Skin epidermis (tissue), 12 donors: ENCODE measurements around the gene SIGLEC5.
A peak's percentile ranks its signal among the peaks of the same experiment; 100 is the strongest.
"Not testable (repeated sequence)": the region's sequence is repeated elsewhere in the genome, so short reads cannot be mapped to it uniquely, and the experiment has no call there.

Source experiments
- H3K27ac ChIP-seq, 21 experiments: fragments of 200-600 bp; sonication (generic) in 11 of 21; one replicate each; pipeline ENCODE4 v1.5.0; 2020; ENCODE audit warnings: mild to moderate bottlenecking in 3 of 21, inconsistent platforms in 2 of 21, moderate library complexity in 2 of 21
- H3K4me3 ChIP-seq, 7 experiments: fragments of 200-600 bp; sonication (generic) in 2 of 7; one replicate each; pipeline ENCODE4 v1.5.0; 2020; ENCODE audit warnings: inconsistent platforms in 2 of 7, mild to moderate bottlenecking in 2 of 7, moderate library complexity in 1 of 7

SIGLEC5 gene

DNA sequence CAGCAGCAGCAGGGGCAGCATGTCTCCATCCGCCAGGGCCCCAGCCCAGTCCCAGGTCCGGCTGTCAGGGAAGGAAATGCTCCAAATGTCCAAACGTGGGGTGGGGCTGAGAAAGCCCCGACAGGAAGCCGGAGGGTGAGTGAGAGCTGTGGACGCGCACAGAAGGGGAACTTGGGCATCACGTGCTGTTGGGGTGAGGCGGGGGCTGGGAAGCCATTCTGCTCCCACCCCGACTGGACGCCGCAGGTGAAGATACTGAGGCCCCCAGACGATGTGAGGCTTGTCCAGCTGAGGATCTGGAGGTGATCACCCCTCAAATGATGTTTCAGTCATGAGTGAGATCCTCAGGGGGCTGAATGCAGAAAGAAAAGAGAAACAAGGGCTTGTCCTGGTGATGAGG, at the start of gene SIGLEC5:
Gene SIGLEC5, minus strand, starts transcription at position 87 of the 400 bp plus-strand sequence. Its CDS starts 66 bp downstream, at position 21.
- H3K27ac ChIP-seq = peak within 1 kb of the TSS in 1 of 21 experiments; percentile 39
- not testable (repeated sequence) for H3K4me3 ChIP-seq

- Histone ChIP-seq H3K27ac (no peak overlapping the region), H3K4me3 (no peak overlapping the region)
Measured at GRCh38 chr19:51676566-51677083, 46.4 kb upstream of the SIGLEC5 start.

GRCh38 chr19:51675911-51676565, 45.8 kb upstream of the SIGLEC5 start:
- not testable (repeated sequence) for H3K27ac ChIP-seq, H3K4me3 ChIP-seq

- H3K4me3 ChIP-seq = no peak overlapping the region
- H3K27ac ChIP-seq = no peak overlapping the region
Measured at GRCh38 chr19:51668216-51668615, 38.0 kb upstream of the SIGLEC5 start.

DNA sequence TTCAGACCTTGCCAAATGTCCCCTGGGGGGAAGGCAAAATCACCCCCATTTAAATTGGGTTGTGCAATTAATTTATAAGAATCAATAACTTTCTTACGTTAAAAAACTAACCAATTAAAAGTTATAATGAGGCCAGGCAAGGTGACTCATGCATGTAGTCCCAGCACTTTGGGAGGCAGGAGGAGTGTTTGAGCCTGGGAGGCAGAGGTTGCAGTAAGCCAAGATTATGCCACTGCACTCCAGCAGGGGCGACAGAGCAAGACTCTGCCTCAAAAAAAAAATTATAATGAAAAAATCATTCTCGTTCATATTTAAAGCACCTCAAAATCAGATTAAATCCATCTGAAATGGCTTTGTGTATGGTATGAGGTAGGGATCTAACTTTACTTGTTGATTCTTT, 34.8 kb upstream of the SIGLEC5 start:
- H3K4me3 ChIP-seq = no peak overlapping the region
- H3K27ac ChIP-seq = no peak overlapping the region

DNA sequence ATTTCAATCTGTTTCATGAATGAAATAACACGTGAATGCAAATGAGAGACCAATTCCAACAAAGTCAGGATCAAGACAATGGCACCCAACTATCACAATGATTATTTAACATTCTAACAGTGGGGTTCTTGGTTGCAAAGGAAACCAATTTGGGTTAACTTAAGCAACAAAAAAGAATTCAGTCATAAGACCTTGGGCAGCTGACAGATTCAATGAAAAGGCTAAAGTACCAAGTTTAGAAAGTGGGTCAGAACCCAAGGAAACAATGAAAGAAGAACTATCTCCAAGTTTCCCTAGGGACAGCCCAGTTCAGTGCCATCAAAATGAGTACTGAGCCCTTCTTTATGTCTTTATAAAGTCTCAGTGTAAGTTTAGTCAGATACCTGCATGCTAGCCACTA, 33.9 kb upstream of the SIGLEC5 start:
- H3K4me3 ChIP-seq = no peak overlapping the region

GRCh38 chr19:51663650-51664049, 33.4 kb upstream of the SIGLEC5 start:
- Histone ChIP-seq H3K27ac (no peak overlapping the region), H3K4me3 (no peak overlapping the region)

More for the DNA sequence above, 33.9 kb upstream of the SIGLEC5 start:
- H3K27ac ChIP-seq = no peak overlapping the region

- Histone ChIP-seq H3K27ac (no peak overlapping the region), H3K4me3 (no peak overlapping the region)
Measured at GRCh38 chr19:51660975-51661600, 30.9 kb upstream of the SIGLEC5 start.

- Histone ChIP-seq H3K27ac (no peak overlapping the region), H3K4me3 (no peak overlapping the region)
Measured at GRCh38 chr19:51654783-51655182, 24.6 kb upstream of the SIGLEC5 start.

DNA sequence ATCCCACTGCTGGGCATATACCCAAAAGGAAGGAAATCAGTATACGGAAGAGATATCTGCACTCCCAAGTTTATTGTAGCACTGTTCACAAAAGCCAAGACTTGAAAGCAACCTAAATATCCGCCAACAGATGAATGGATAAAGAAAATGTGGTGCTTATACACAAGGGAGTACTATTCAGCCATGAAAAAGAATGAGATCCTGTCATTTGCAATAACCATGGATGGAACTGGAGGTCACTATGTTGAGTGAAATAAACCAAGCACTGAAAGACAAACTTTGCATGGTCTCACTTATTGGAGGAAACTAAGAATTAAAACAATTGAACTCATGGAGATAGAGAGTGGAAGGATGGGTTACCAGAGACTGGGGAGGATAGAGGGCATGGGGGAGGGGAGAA, 23.0 kb upstream of the SIGLEC5 start:
- Histone ChIP-seq H3K4me3 (no peak overlapping the region), H3K27ac (no peak overlapping the region)

DNA sequence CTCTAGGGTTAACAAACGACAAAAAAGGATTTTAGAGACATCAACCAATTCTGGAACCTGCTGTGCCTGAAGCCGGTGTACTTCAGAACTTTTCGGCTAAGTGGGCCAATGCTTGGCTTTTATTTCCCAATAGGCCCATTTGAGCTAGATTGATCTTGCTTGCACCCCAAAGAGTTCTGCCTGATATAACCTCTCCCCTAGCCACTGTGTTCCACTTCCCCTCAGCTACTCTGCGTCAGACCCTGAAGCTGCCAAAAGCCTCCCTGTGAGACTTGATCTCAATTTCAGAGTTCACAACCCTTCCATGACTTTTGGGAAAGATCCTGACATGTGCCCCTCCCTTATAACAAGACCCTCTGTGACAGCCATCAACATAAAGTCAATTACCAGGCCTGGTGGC, 22.1 kb upstream of the SIGLEC5 start:
- H3K27ac ChIP-seq = peak overlapping the region in 1 of 21 experiments; percentile 10
- H3K4me3 ChIP-seq = no peak overlapping the region

DNA sequence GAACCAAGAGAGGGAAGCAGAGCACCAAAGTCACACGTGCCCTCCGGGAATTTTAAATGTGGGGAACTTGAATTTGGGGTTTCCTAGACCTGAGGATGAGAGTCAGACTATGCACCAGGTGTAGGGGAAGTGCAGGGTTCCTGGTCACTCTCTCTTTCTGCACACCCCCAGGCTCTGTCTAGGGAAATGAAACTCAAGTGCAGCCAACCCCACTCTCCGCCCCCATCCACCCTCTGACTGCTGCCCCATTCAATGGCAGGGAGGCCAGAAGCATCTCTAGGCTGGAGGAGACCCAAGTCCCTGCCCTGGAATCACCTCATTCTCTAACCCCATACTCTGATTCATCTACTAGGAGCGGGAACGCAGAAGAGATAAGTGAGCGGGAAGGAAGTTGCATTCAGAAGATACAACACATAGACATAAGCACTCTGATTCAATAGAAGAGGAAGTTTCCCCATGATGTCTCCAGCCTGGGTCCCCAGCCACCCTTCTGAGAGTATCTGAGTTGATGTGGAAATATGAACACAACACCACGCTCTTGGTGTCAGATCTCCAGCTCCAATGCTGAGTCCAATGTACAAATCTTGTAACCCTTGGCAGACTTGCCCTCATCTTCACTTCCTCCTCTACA, 21.1 kb upstream of the SIGLEC5 start:
- peak overlapping the region in 1 of 21 experiments; percentile 10 for H3K27ac ChIP-seq
- no peak overlapping the region for H3K4me3 ChIP-seq

DNA sequence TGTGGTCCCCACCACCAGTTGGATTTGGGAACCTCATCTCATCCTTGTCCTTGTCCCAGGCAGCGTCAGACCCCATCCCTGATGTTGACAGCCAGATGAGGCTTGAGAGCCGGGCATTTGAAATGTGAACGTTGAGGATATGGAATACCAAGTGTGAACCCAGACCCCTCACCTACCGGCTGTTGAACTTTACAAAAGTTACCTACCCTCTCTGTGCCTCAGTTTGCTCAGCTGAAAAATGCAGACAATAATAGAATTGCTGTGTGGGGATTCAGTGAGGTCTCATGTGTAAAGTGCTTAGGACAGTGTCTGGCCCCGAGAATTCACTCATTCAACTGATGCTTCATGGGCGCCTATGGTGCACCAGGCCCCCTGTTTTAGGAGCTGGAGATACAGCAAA, 17.1 kb upstream of the SIGLEC5 start:
- Histone ChIP-seq H3K27ac (no peak overlapping the region), H3K4me3 (no peak overlapping the region)

DNA sequence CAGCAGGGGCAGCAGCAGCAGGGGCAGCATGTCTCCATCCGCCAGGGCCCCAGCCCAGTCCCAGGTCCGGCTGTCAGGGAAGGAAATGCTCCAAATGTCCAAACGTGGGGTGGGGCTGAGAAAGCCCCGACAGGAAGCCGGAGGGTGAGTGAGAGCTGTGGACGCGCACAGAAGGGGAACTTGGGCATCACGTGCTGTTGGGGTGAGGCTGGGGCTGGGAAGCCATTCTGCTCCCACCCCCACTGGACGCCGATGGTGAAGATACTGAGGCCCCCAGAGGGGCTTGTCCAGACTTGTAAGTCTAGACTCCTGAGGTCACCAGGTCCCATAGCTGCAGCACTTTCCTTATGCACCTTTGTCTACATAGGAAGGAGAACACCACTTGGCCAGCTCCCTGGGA, 16.5 kb upstream of the SIGLEC5 start, which contains the start of gene SIGLEC14:
Gene SIGLEC14, minus strand, starts transcription at position 96 of the 400 bp plus-strand sequence. Its CDS starts 66 bp downstream, at position 30.
- not testable (repeated sequence) for H3K4me3 ChIP-seq
- peak within 1 kb of the TSS in 1 of 21 experiments; percentile 32 for H3K27ac ChIP-seq

DNA sequence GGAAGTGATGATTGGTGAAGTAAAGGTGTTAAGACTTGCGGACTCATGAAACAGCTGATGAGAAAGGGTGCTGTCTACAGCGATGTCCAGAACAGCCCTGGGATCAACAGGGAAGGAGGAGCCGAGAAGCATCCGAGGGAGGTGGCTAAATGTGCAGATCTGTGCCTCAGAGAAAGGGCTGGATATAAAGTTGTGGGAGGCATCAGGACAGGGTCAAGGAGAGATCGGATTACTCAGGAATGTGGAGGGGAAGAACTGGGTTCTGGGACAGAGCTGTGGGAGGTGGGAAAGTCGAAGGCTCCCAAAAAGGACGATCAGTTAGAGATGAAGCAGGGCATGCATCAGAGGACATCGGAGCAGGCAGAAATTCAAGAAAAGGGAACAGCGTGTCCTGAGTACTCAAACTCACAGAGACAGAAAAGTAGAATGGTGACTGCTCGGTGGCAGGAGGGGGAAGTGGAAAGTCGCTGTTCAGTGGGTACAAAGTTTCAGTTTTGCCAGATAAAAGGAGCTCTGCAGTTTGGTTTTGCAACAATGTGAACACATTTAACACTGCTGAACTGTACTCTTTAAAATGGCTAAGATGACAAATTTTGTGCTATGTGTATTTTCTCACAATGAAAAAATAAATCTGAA, 14.6 kb upstream of the SIGLEC5 start:
- peak overlapping the region in 1 of 7 experiments; percentile 14 for H3K4me3 ChIP-seq
- peak overlapping the region in 1 of 21 experiments; percentile 32 for H3K27ac ChIP-seq

DNA sequence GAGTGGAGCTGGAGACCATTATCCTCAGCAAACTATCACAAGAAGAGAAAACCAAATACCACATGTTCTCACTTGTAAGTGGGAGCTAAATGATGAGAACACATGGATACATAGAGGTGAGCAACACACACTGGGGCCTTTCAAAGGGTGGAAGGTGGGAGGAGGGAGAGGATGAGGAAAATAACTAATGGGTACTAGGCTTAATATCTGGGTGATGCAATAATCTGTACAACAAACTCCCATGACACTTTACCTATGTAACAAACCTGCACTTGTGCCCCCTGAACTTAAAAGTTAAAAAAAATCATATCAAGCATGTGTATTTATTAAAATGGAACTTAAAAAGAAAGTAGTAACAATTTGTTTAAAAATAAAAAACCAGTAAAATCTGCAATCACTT, 11.4 kb upstream of the SIGLEC5 start:
- no peak overlapping the region for H3K4me3 ChIP-seq
- no peak overlapping the region for H3K27ac ChIP-seq

DNA sequence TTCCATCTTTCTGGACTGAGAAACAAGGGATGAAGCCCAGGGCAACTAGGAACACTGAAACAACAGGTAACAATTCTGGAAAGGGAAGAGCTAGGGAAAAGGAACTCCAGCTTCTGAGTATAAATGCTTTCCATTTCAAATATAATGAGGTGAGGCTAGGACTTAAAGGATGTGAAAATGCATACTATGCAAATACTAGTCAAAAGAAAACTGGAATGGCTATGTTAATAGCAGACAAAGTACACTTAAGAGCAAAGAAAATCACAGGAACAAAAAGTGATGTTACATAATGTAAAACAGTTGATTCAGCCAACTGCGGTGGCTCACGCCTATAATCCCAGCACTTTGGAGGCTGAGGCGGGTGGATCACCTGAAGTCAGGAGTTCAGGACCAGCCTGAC, 10.2 kb upstream of the SIGLEC5 start:
- Histone ChIP-seq H3K4me3 (no peak overlapping the region), H3K27ac (no peak overlapping the region)

- no peak overlapping the region for H3K4me3 ChIP-seq
- no peak overlapping the region for H3K27ac ChIP-seq
Measured at GRCh38 chr19:51639916-51640315, 9.7 kb upstream of the SIGLEC5 start.

DNA sequence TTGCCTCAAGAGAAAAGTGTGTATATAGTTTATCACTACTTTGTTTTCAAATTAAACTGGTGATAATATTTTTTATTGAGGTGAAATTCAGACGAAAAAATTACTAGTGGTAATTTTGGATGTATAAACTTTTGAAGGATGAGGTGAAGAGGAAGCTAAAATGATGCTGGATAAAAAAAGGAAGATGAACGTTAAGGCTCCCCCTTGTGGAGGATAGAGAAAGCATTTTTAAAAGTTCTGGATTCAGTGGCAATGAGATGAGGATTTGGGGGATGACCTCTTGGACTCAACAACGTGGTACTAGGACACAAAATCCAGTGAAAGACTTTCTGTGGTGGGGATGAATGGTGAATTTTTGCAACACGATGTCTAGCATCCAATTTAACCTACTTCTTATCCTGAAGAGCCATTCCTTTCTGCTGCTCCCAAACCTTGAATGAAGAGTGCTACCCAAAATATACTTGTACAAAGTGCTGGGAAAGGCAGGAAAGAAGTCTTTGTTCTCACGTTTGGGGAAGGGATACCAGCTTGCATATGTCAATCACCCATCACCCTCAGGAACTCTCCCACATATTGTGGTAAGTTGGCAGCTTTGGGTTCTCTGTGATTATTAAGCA, 7.3 kb upstream of the SIGLEC5 start:
- Histone ChIP-seq H3K27ac (no peak overlapping the region), H3K4me3 (no peak overlapping the region)

- H3K27ac ChIP-seq = no peak overlapping the region
- H3K4me3 ChIP-seq = no peak overlapping the region
Measured at GRCh38 chr19:51632126-51632525, 1.9 kb upstream of the SIGLEC5 start.
